Trophoblast cell (in vitro differentiated cells and primary cell): ENCODE results near the gene MBOAT1.

Experiments used
- DNase-seq, 2 donors: peaks; one replicate each; pipeline ENCODE4 v3.0.0-alpha.2; 2016
- H2AFZ ChIP-seq: 2 replicates; pipeline ENCODE4 v1.6.1; 2013; ENCODE audit warnings: low read length, moderate library complexity, mild to moderate bottlenecking; ENCODE audit not compliant: insufficient read depth, poor library complexity
- H2AK5ac ChIP-seq: 2 replicates; pipeline ENCODE4 v1.6.1; 2013; ENCODE audit warnings: mild to moderate bottlenecking, low read length
- H2BK120ac ChIP-seq: 2 replicates; pipeline ENCODE4 v1.6.1; 2013; ENCODE audit warnings: low read length, mild to moderate bottlenecking, moderate library complexity; ENCODE audit not compliant: insufficient read depth, poor library complexity
- H2BK12ac ChIP-seq: 2 replicates; pipeline ENCODE4 v1.6.1; 2013; ENCODE audit warnings: mild to moderate bottlenecking, low read length, moderate library complexity
- H2BK5ac ChIP-seq: 2 replicates; pipeline ENCODE4 v1.6.1; 2013; ENCODE audit warnings: low read length, low read depth, moderate library complexity, mild to moderate bottlenecking; ENCODE audit not compliant: poor library complexity
- H3K14ac ChIP-seq: 2 replicates; pipeline ENCODE4 v1.6.1; 2013; ENCODE audit warnings: mild to moderate bottlenecking, low read length
- H3K18ac ChIP-seq: 2 replicates; pipeline ENCODE4 v1.6.1; 2013; ENCODE audit warnings: mild to moderate bottlenecking, low read length
- H3K23ac ChIP-seq: 2 replicates; pipeline ENCODE4 v1.6.1; 2013; ENCODE audit warnings: low read length
- H3K27ac ChIP-seq: 2 replicates; pipeline ENCODE4 v1.5.1; 2013; ENCODE audit warnings: low read depth, mild to moderate bottlenecking, inconsistent platforms, low read length, moderate library complexity
- H3K27me3 ChIP-seq: 2 replicates; pipeline ENCODE4 v1.6.1; 2013; ENCODE audit warnings: inconsistent platforms, mild to moderate bottlenecking, low read length, moderate library complexity; ENCODE audit not compliant: insufficient read depth
- H3K36me3 ChIP-seq, 2 experiments: 1 replicate in 1 of 2; 2 replicates in 1 of 2; pipeline ENCODE4 v1.6.1; 2013; ENCODE audit warnings: low read length in 2 of 2, mild to moderate bottlenecking in 2 of 2, moderate library complexity in 1 of 2; ENCODE audit not compliant: insufficient read depth in 2 of 2, control insufficient read depth in 1 of 2
- H3K4ac ChIP-seq: 2 replicates; pipeline ENCODE4 v1.6.1; 2013; ENCODE audit warnings: low read depth, mild to moderate bottlenecking, low read length, moderate library complexity
- H3K4me1 ChIP-seq, 2 experiments: 1 replicate in 1 of 2; 2 replicates in 1 of 2; pipeline ENCODE4 v1.6.1; 2013; ENCODE audit warnings: low read length in 2 of 2, mild to moderate bottlenecking in 2 of 2, moderate library complexity in 1 of 2; ENCODE audit not compliant: insufficient read depth in 2 of 2, control insufficient read depth in 1 of 2
- H3K4me2 ChIP-seq: 2 replicates; pipeline ENCODE4 v1.6.1; 2013; ENCODE audit warnings: inconsistent platforms, mild to moderate bottlenecking, low read length, moderate library complexity
- H3K4me3 ChIP-seq: 2 replicates; pipeline ENCODE4 v1.5.1; 2013; ENCODE audit warnings: mild to moderate bottlenecking, low read depth, low read length, inconsistent platforms
- H3K79me1 ChIP-seq: one replicate; pipeline ENCODE4 v1.6.1; 2013; ENCODE audit warnings: low read length
- H3K79me2 ChIP-seq: 2 replicates; pipeline ENCODE4 v1.6.1; 2013; ENCODE audit warnings: low read length, mild to moderate bottlenecking; ENCODE audit not compliant: control insufficient read depth, insufficient read depth, poor library complexity
- H3K9ac ChIP-seq: 2 replicates; pipeline ENCODE4 v1.6.1; 2013; ENCODE audit warnings: mild to moderate bottlenecking, low read length
- H3K9me3 ChIP-seq: 2 replicates; pipeline ENCODE4 v1.6.1; 2013; ENCODE audit warnings: low read depth, mild to moderate bottlenecking, control low read depth, inconsistent platforms, low read length; ENCODE audit not compliant: insufficient read depth
- H4K12ac ChIP-seq: 2 replicates; pipeline ENCODE4 v1.6.1; 2013; ENCODE audit warnings: low read depth, mild to moderate bottlenecking, low read length, moderate library complexity
- H4K8ac ChIP-seq: 2 replicates; pipeline ENCODE4 v1.6.1; 2013; ENCODE audit warnings: low read depth, mild to moderate bottlenecking, low read length, moderate library complexity
- H4K91ac ChIP-seq: one replicate; pipeline ENCODE4 v1.6.1; 2013; ENCODE audit warnings: low read depth, mild to moderate bottlenecking, low read length, moderate library complexity
- WGBS: extraction: QIAGEN DNeasy Blood & Tissue Kit; methylation state at CpG from one replicate; pipeline ENCODE4 v1.1.7; 2013; ENCODE audit warnings: missing lambda C conversion rate; ENCODE audit not compliant: insufficient read length, insufficient coverage; ENCODE audit errors: extremely low coverage; 5-methylcytosine and 5-hydroxymethylcytosine counted together

Gene MBOAT1

DNA sequence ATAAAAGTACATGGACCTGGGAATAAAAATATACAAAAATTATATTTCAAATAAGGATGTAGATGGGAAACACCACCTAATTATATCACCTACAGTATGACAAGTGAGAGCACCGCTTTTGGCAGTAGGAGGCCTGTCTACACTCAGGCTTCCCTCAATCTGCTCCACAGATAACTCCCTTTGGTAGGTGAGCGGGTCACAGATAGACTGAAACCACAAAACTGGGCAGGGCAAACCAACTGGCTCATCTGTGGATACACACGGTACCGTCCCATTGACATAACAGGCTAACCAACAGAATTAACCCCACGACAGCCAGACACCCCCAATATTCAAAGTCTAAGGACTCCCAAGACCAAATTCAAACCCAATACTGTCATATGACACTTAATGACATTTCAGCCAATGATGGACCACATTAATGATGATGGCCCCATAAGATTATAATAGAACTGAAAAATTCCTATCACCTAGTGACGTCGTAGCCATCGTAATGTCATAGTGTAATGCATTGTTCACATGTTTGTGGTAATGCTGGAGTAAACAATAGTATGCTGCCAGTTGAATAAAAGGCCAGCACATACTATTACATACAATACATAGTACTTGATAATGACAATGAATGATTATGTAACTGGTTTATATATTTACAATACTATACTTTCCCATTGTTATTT is 109.7 kb downstream of the MBOAT1 start:
- no peaks in the 10 kb centered on the region for H3K36me3 ChIP-seq
- H3K27me3 ChIP-seq, result no peaks in the 10 kb centered on the region
- H3K4me3 ChIP-seq, result no peak overlapping the region
- H2BK5ac ChIP-seq, result no peak overlapping the region
- peak in 1 of 2 donors; percentile 55 for DNase-seq
- H3K4me1 ChIP-seq, result peaks cover 0 to 5% of the 10 kb centered on the region in 2 experiments
- H2BK12ac ChIP-seq, result no peak overlapping the region
- no peak overlapping the region for H2BK120ac ChIP-seq
- H3K23ac ChIP-seq, result no peak overlapping the region
- no peak overlapping the region for H3K4me2 ChIP-seq
- no peaks in the 10 kb centered on the region for H3K9me3 ChIP-seq
- no peak overlapping the region for H2AFZ ChIP-seq
- H3K79me1 ChIP-seq, result no peaks in the 10 kb centered on the region
- no peak overlapping the region for H2AK5ac ChIP-seq
- no peaks in the 10 kb centered on the region for H3K79me2 ChIP-seq
- no peak overlapping the region for H3K14ac ChIP-seq
- H3K18ac ChIP-seq, result no peak overlapping the region
- WGBS, result no CpG with 5 or more reads among the region's 8 CpGs
- no peak overlapping the region for H4K8ac ChIP-seq
- no peak overlapping the region for H4K12ac ChIP-seq
- H3K4ac ChIP-seq, result no peak overlapping the region
- no peak overlapping the region for H3K9ac ChIP-seq
- no peak overlapping the region for H4K91ac ChIP-seq
- no peak overlapping the region for H3K27ac ChIP-seq

GRCh38 chr6:20099156-20099555 is 113.1 kb downstream of the MBOAT1 start:
- no peak overlapping the region for H2AK5ac ChIP-seq
- H3K9ac ChIP-seq, result no peak overlapping the region
- H3K79me2 ChIP-seq, result no peaks in the 10 kb centered on the region
- no peak overlapping the region for H2BK120ac ChIP-seq
- H4K12ac ChIP-seq, result no peak overlapping the region
- H3K18ac ChIP-seq, result no peak overlapping the region
- no peaks in the 10 kb centered on the region for H3K79me1 ChIP-seq
- no peak overlapping the region for H4K91ac ChIP-seq
- H2BK12ac ChIP-seq, result no peak overlapping the region
- H3K27me3 ChIP-seq, result no peaks in the 10 kb centered on the region
- no peak for DNase-seq
- no peak overlapping the region for H4K8ac ChIP-seq
- H3K27ac ChIP-seq, result no peak overlapping the region
- H3K4me1 ChIP-seq, result peaks cover 0 to 5% of the 10 kb centered on the region in 2 experiments
- no peak overlapping the region for H3K23ac ChIP-seq
- H3K4ac ChIP-seq, result no peak overlapping the region
- no peak overlapping the region for H2BK5ac ChIP-seq
- no peak overlapping the region for H2AFZ ChIP-seq
- H3K9me3 ChIP-seq, result no peaks in the 10 kb centered on the region
- H3K14ac ChIP-seq, result no peak overlapping the region
- H3K36me3 ChIP-seq, result no peaks in the 10 kb centered on the region
- no peak overlapping the region for H3K4me2 ChIP-seq
- WGBS, result no CpG with 5 or more reads among the region's 5 CpGs
- H3K4me3 ChIP-seq, result no peak overlapping the region

DNA sequence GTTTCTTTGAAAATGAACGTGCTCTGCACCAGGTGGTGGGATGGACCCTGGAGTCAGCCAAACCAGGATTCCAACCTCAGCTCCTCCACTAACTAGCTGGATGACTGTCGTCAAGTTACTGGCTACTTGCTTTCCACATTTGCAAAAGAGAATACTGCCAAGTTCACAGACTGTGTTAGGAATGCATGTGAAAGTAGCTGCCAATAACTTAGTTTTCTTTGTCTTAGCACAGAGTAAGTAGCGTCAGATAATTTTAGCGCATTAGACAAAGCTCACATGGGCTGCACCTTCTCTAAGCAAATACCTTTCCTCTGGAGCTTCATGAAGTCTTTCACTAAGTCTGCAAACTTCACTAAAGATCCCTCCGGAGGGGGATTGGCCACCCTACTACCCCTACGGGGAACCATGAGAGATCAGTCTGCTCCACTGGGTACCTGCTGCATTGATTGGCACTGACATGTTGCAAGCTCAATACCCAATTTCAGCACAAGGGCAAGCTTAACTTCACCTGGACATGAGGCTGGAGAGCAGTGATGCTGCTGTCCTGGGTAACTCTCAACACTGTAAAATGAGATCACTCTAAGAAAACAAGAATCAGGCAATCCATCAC is 113.9 kb downstream of the MBOAT1 start:
- no peaks in the 10 kb centered on the region for H3K79me2 ChIP-seq
- WGBS, result no CpG with 5 or more reads among the region's 6 CpGs
- no peak overlapping the region for H2AFZ ChIP-seq
- H3K4me2 ChIP-seq, result no peak overlapping the region
- no peak overlapping the region for H3K4ac ChIP-seq
- H3K79me1 ChIP-seq, result no peaks in the 10 kb centered on the region
- no peak overlapping the region for H3K4me3 ChIP-seq
- no peak overlapping the region for H2BK120ac ChIP-seq
- H3K14ac ChIP-seq, result no peak overlapping the region
- no peaks in the 10 kb centered on the region for H3K27me3 ChIP-seq
- no peak overlapping the region for H3K23ac ChIP-seq
- H4K12ac ChIP-seq, result no peak overlapping the region
- no peaks in the 10 kb centered on the region for H3K36me3 ChIP-seq
- H4K8ac ChIP-seq, result no peak overlapping the region
- no peak overlapping the region for H3K9ac ChIP-seq
- H4K91ac ChIP-seq, result no peak overlapping the region
- DNase-seq, result no peak
- H3K27ac ChIP-seq, result no peak overlapping the region
- no peak overlapping the region for H2BK5ac ChIP-seq
- H2BK12ac ChIP-seq, result no peak overlapping the region
- no peak overlapping the region for H3K18ac ChIP-seq
- H2AK5ac ChIP-seq, result no peak overlapping the region
- H3K9me3 ChIP-seq, result no peaks in the 10 kb centered on the region
- H3K4me1 ChIP-seq, result peaks cover 0 to 5% of the 10 kb centered on the region in 2 experiments

DNA sequence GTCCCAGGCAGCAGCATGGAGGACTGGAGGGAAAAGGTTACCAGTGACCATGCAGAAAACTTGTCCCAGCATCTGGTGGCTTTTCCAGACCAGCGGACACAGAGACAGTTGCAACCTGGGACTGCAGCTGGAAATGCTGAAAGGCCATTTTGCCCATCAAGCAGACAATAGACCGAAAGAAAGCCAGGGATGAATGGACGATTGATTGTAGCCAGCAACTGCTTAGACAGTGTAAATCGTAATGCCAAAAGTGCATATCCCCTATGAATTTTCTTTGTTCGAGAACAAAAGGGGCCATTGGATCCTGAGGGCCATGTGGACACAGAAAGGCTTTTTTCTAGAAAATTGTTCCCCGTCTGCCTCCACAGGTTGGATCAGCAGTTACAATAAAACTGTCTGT is 115.7 kb downstream of the MBOAT1 start:
- H3K79me2 ChIP-seq, result no peaks in the 10 kb centered on the region
- no peak overlapping the region for H3K4me2 ChIP-seq
- WGBS, result no CpG with 5 or more reads among the region's 6 CpGs
- H3K79me1 ChIP-seq, result no peaks in the 10 kb centered on the region
- H4K12ac ChIP-seq, result no peak overlapping the region
- no peaks in the 10 kb centered on the region for H3K27me3 ChIP-seq
- H2BK12ac ChIP-seq, result no peak overlapping the region
- no peak overlapping the region for H2AFZ ChIP-seq
- no peak overlapping the region for H3K4ac ChIP-seq
- no peak overlapping the region for H3K14ac ChIP-seq
- H3K18ac ChIP-seq, result no peak overlapping the region
- no peak overlapping the region for H3K9ac ChIP-seq
- DNase-seq, result no peak
- no peak overlapping the region for H4K8ac ChIP-seq
- no peaks in the 10 kb centered on the region for H3K9me3 ChIP-seq
- H3K27ac ChIP-seq, result no peak overlapping the region
- peaks cover 0 to 5% of the 10 kb centered on the region in 2 experiments for H3K4me1 ChIP-seq
- H3K4me3 ChIP-seq, result no peak overlapping the region
- no peak overlapping the region for H2BK5ac ChIP-seq
- no peaks in the 10 kb centered on the region for H3K36me3 ChIP-seq
- no peak overlapping the region for H2AK5ac ChIP-seq
- H4K91ac ChIP-seq, result no peak overlapping the region
- H2BK120ac ChIP-seq, result no peak overlapping the region
- H3K23ac ChIP-seq, result no peak overlapping the region
